HEK293T (cell line): ENCODE results near the gene HYAL3.

Experiments used
- BHLHE40 ChIP-seq: fragments of 450-650 bp; IDR thresholded peaks from 2 replicates; pipeline ENCODE4 v1.6.1; 2016; ENCODE audit warnings: mild to moderate bottlenecking, moderate library complexity, borderline replicate concordance
- ELF4 ChIP-seq: fragments of 450-650 bp; IDR thresholded peaks from 2 replicates; pipeline ENCODE4 v1.6.1; 2017; ENCODE audit warnings: antibody characterized with exemption
- SUZ12 ChIP-seq: fragments of 450-650 bp; IDR thresholded peaks from 2 replicates; pipeline ENCODE4 v1.6.1; 2016; ENCODE audit warnings: mild to moderate bottlenecking

GRCh38 chr3:50271314-50271936, 27.8 kb downstream of the HYAL3 start:
- no peak for TF ChIP-seq SUZ12
- TF ChIP-seq ELF4, result no peak
- no peak for TF ChIP-seq BHLHE40
